ENCODE data around the gene EGLN3. TPM values are rescaled to one million over a fixed set of nuclear protein-coding genes. Genes with fewer than 3 reads are reported as not detected.

The EGLN3 gene
- total RNA-seq, 5 donors from 2014 or later (not counting 1 experiment from before 2014, with no cell fraction given): 3.8 to 15.1 (median 7.6) TPM

GRCh38 chr14:33957993-33958392 is 7.1 kb upstream of the EGLN3 start:
- Mint-ChIP-seq H3K36me3 (peaks cover 10% of the 10 kb centered on the region), H3K27ac (no peak overlapping the region), H3K4me1 (peaks cover 6 to 12% (median 7%) of the 10 kb centered on the region in 3 donors), H3K27me3 (peaks cover 7 to 20% of the 10 kb centered on the region in 2 donors), H3K4me3 (no peak overlapping the region), H3K9me3 (peaks cover 0 to 11% (median 8%) of the 10 kb centered on the region in 3 donors)
- DNase-seq (no peak), ATAC-seq (replicated peaks in 1 of 4) (no peak)
- 100% methylated on average over 1 of the region's 3 CpGs for WGBS (ENCODE audit: insufficient coverage)
- H3K36me3 ChIP-seq (ENCODE audit: control insufficient read depth in 2 of 2, extremely low read depth in 1 of 2, insufficient read depth in 1 of 2, low read length in 1 of 2): no peaks in the 10 kb centered on the region
- no peak overlapping the region for H3K27ac ChIP-seq (ENCODE audit: low read length)
- no peaks in the 10 kb centered on the region for H3K9me3 ChIP-seq
- H3K4me3 ChIP-seq (ENCODE audit: control insufficient read depth in 1 of 2, extremely low read depth in 1 of 2, low read length in 1 of 2): no peak overlapping the region
- ChIA-PET POLR2A (no interaction called here), CTCF (no interaction called here)
- H3K27me3 ChIP-seq (replicated peaks in 1 of 2; ENCODE audit: control insufficient read depth in 2 of 2, extremely low read depth in 1 of 2, insufficient read depth in 2 of 2, low read length in 1 of 2): peaks cover 0 to 8% of the 10 kb centered on the region in 2 experiments
- H3K4me1 ChIP-seq (ENCODE audit: control insufficient read depth in 1 of 2, extremely low read depth in 1 of 2, insufficient read depth in 2 of 2, low read length in 2 of 2): peaks cover 0 to 4% of the 10 kb centered on the region in 2 experiments

DNA sequence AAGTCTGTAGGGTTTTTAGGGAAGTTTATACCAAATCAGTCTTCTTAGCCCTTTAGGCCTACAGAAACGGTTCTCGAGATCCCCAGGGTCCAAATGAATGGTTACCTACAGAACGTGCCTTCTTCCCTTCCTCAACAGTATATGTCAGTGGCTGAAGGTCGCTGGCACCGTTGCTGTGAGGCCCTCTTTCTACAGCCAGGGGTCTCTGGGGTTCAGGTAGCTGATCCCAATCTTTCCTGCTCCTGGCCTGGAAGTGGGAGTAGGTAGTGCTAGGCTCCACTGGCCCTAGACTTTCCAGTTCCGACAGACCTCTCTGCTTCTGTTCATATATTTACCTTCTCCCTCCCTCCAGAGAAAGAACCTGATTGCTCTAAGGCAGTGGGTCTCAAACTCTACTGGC is 6.4 kb upstream of the EGLN3 start:
- CTCF ChIA-PET: no interaction called here
- no peak overlapping the region for H3K27ac ChIP-seq (ENCODE audit: low read length)

DNA sequence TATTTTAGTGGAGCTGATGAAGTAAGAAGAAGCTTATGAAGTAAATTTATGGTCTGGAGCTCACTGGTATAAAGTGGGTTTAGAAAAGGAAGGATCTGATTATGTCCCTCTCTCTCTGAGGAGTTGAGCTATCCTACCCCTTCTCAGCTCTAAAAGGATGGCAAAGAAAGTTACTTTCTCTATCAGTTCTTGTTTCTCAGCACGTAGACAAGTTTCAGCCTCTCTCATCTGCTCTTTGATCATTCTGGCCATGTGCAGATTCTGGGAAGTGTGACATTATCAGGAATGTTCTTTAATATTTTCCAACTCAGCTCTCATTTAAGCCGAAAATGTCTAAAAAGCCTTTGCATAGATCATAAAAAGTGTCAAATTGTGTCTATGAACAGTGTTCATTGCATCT is 5.8 kb upstream of the EGLN3 start:
- WGBS (ENCODE audit: insufficient coverage): no CpG with 5 or more reads among the region's 2 CpGs
- no peak for ATAC-seq (replicated peaks in 1 of 4)
- Histone ChIP-seq H3K4me1 (ENCODE audit: control insufficient read depth in 1 of 2, extremely low read depth in 1 of 2, insufficient read depth in 2 of 2, low read length in 2 of 2) (peaks cover under 1 to 4% of the 10 kb centered on the region in 2 experiments), H3K27me3 (replicated peaks in 1 of 2; ENCODE audit: control insufficient read depth in 2 of 2, extremely low read depth in 1 of 2, insufficient read depth in 2 of 2, low read length in 1 of 2) (peaks cover 0 to 12% of the 10 kb centered on the region in 2 experiments), H3K36me3 (ENCODE audit: control insufficient read depth in 2 of 2, extremely low read depth in 1 of 2, insufficient read depth in 1 of 2, low read length in 1 of 2) (no peaks in the 10 kb centered on the region), H3K9me3 (no peaks in the 10 kb centered on the region), H3K27ac (ENCODE audit: low read length) (no peak overlapping the region), H3K4me3 (ENCODE audit: control insufficient read depth in 1 of 2, extremely low read depth in 1 of 2, low read length in 1 of 2) (no peak overlapping the region)
- Mint-ChIP-seq H3K36me3 (peaks cover 5% of the 10 kb centered on the region), H3K27me3 (peaks cover 16 to 30% of the 10 kb centered on the region in 2 donors), H3K4me1 (peaks cover 8 to 13% (median 9%) of the 10 kb centered on the region in 3 donors), H3K27ac (no peak overlapping the region), H3K4me3 (no peak overlapping the region), H3K9me3 (peaks cover 0 to 4% (median 0%) of the 10 kb centered on the region in 3 donors)
- ChIA-PET CTCF (no interaction called here), POLR2A (no interaction called here)
- DNase-seq: no peak

More for the DNA sequence above, 6.4 kb upstream of the EGLN3 start:
- Histone ChIP-seq H3K9me3 (no peaks in the 10 kb centered on the region), H3K36me3 (ENCODE audit: control insufficient read depth in 2 of 2, extremely low read depth in 1 of 2, insufficient read depth in 1 of 2, low read length in 1 of 2) (no peaks in the 10 kb centered on the region), H3K27me3 (replicated peaks in 1 of 2; ENCODE audit: control insufficient read depth in 2 of 2, extremely low read depth in 1 of 2, insufficient read depth in 2 of 2, low read length in 1 of 2) (peaks cover 0 to 8% of the 10 kb centered on the region in 2 experiments), H3K4me3 (ENCODE audit: control insufficient read depth in 1 of 2, extremely low read depth in 1 of 2, low read length in 1 of 2) (no peak overlapping the region), H3K4me1 (ENCODE audit: control insufficient read depth in 1 of 2, extremely low read depth in 1 of 2, insufficient read depth in 2 of 2, low read length in 2 of 2) (peaks cover 0 to 4% of the 10 kb centered on the region in 2 experiments)
- peaks cover 5% of the 10 kb centered on the region for H3K36me3 Mint-ChIP-seq
- ATAC-seq (replicated peaks in 1 of 4): no peak
- peaks cover 0 to 7% (median 3%) of the 10 kb centered on the region in 3 donors for H3K9me3 Mint-ChIP-seq
- peaks cover 6 to 12% (median 7%) of the 10 kb centered on the region in 3 donors for H3K4me1 Mint-ChIP-seq
- POLR2A ChIA-PET: no interaction called here
- no peak overlapping the region for H3K27ac Mint-ChIP-seq
- H3K4me3 Mint-ChIP-seq: no peak overlapping the region
- DNase-seq: no peak
- peaks cover 13 to 27% of the 10 kb centered on the region in 2 donors for H3K27me3 Mint-ChIP-seq
- WGBS (ENCODE audit: insufficient coverage): 100% methylated on average over 3 of the region's 6 CpGs

DNA sequence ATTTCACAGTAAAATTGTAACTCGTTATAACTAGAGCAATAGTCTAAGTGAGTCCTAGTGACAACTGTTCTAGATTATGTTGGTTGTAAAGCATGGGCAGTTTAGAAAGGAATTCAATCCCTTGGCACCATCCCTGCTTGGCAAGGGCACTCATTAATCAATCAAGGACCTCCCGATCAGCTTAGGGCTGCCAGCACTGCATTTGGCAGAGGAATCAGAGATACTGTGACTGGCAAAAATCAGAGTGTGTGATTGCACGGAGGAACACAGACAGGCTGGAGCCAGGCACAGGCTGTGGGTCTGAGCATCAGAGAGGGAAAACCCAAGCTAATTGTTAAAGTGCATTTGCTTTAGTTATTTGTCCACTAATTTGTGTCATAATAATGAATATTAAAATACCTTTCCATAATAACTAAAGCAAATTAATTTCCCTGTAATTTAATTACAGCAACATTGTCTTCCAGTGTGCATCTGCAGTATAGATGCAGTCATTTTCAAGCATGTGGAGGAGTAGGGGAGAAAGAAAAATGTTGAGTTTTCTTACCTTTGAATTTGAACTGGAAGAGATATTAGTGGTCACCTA is 3.2 kb upstream of the EGLN3 start:
- 81% methylated on average over 2 of the region's 3 CpGs for WGBS (ENCODE audit: insufficient coverage)
- H3K27me3 Mint-ChIP-seq: peaks cover 29 to 30% of the 10 kb centered on the region in 2 donors

DNA sequence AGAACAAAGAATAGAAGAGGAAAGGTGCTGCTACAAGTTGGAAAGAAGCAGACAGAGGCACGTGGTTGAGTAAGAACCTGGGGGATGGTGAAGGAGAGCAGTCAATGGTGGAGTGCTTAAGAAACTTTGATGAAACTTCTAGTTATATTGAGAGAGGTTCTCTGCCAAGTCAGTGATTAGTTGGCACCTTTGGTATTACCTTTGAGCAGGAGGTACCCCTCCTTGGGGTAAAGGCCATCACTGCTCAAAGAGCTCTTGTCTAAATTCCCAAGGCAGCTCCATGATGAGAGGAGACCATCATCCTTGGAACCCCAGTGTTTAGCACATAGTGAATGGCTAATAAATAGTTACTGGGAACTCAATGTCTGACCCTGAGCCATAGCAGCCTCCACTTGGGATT is 1.7 kb upstream of the EGLN3 start:
- peaks cover 36% of the 10 kb centered on the region in 2 donors for H3K27me3 Mint-ChIP-seq
- DNase-seq (no peak), ATAC-seq (replicated peaks in 1 of 4) (no peak)
- WGBS (ENCODE audit: insufficient coverage): 73% methylated on average over 1 of the region's 1 CpG
- ChIA-PET POLR2A (no interaction called here), CTCF (no interaction called here)
- no peak overlapping the region for H3K27ac Mint-ChIP-seq
- peaks cover 8 to 12% of the 10 kb centered on the region in 2 experiments for H3K4me1 ChIP-seq (ENCODE audit: control insufficient read depth in 1 of 2, extremely low read depth in 1 of 2, insufficient read depth in 2 of 2, low read length in 2 of 2)
- no peaks in the 10 kb centered on the region for H3K36me3 ChIP-seq (ENCODE audit: control insufficient read depth in 2 of 2, extremely low read depth in 1 of 2, insufficient read depth in 1 of 2, low read length in 1 of 2)
- H3K9me3 ChIP-seq: no peaks in the 10 kb centered on the region
- H3K9me3 Mint-ChIP-seq: no peaks in the 10 kb centered on the region
- H3K4me3 ChIP-seq (ENCODE audit: control insufficient read depth in 1 of 2, extremely low read depth in 1 of 2, low read length in 1 of 2): no peak overlapping the region
- peaks cover 6 to 28% (median 23%) of the 10 kb centered on the region in 3 donors for H3K4me1 Mint-ChIP-seq
- H3K4me3 Mint-ChIP-seq: no peak overlapping the region
- H3K27me3 ChIP-seq (replicated peaks in 1 of 2; ENCODE audit: control insufficient read depth in 2 of 2, extremely low read depth in 1 of 2, insufficient read depth in 2 of 2, low read length in 1 of 2): peaks cover 4 to 18% of the 10 kb centered on the region in 2 experiments
- H3K36me3 Mint-ChIP-seq: peaks cover 5% of the 10 kb centered on the region
- no peak overlapping the region for H3K27ac ChIP-seq (ENCODE audit: low read length)

More for the DNA sequence above, 3.2 kb upstream of the EGLN3 start:
- peaks cover 4 to 18% of the 10 kb centered on the region in 2 experiments for H3K27me3 ChIP-seq (replicated peaks in 1 of 2; ENCODE audit: control insufficient read depth in 2 of 2, extremely low read depth in 1 of 2, insufficient read depth in 2 of 2, low read length in 1 of 2)
- POLR2A ChIA-PET: no interaction called here
- H3K27ac ChIP-seq (ENCODE audit: low read length): no peak overlapping the region
- ATAC-seq (replicated peaks in 1 of 4) (no peak), DNase-seq (no peak)
- no peak overlapping the region for H3K27ac Mint-ChIP-seq
- H3K4me1 ChIP-seq (ENCODE audit: control insufficient read depth in 1 of 2, extremely low read depth in 1 of 2, insufficient read depth in 2 of 2, low read length in 2 of 2): peaks cover 8 to 12% of the 10 kb centered on the region in 2 experiments
- H3K9me3 Mint-ChIP-seq: no peaks in the 10 kb centered on the region
- no peaks in the 10 kb centered on the region for H3K36me3 ChIP-seq (ENCODE audit: control insufficient read depth in 2 of 2, extremely low read depth in 1 of 2, insufficient read depth in 1 of 2, low read length in 1 of 2)
- CTCF ChIA-PET: no interaction called here
- H3K9me3 ChIP-seq: no peaks in the 10 kb centered on the region
- no peak overlapping the region for H3K4me3 Mint-ChIP-seq
- peaks cover 5% of the 10 kb centered on the region for H3K36me3 Mint-ChIP-seq
- H3K4me1 Mint-ChIP-seq: peaks cover 6 to 20% (median 20%) of the 10 kb centered on the region in 3 donors
- H3K4me3 ChIP-seq (ENCODE audit: control insufficient read depth in 1 of 2, extremely low read depth in 1 of 2, low read length in 1 of 2): no peak overlapping the region

DNA sequence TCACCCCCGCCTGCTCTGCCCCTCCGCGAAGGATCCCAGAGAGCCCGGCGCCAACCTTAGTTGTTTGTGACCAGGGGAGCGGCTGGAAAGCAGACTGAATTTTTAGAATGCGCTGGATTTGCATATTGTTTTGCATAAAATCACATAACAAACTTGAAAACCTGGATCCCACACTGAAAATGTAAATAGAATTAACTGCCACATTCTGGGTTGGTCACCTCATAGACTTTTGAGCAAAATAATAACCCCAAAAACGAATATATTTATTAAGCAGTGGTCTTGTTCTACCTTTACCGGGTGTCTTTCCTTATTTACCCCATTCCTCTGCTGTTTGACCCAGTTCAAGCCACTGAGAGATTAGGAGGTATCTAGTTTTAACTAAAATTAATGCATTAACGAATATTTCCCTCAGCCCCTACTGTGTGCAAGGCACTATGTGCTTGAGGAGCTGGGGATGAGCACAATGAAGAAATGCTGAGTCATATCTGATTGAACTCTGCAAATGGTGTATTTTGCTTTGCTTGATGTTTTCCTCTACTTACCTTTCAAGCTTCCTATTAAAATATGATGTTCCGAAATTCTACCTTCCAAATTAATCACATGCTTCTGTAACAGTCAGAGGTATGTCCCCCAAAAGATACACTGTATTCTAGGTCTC is 438 bp upstream of the EGLN3 start:
- H3K4me3 ChIP-seq (ENCODE audit: control insufficient read depth in 1 of 2, extremely low read depth in 1 of 2, low read length in 1 of 2): peak overlapping the region; percentile 64 to 93
- Mint-ChIP-seq H3K9me3 (no peaks in the 10 kb centered on the region), H3K27ac (no peak overlapping the region), H3K4me3 (peak overlapping the region; percentile 74 to 84 (median 82)), H3K4me1 (peaks cover 13 to 36% (median 32%) of the 10 kb centered on the region in 3 donors), H3K36me3 (peaks cover 5% of the 10 kb centered on the region), H3K27me3 (peaks cover 36% of the 10 kb centered on the region in 2 donors)
- ChIA-PET CTCF (no interaction called here), POLR2A (interaction anchor here in 1 of 2 donors (0.7 kb wide), 1 partner anchor 99 kb away, joined by 8 read pairs; no protein-coding TSS in a partner anchor)
- H3K4me1 ChIP-seq (ENCODE audit: control insufficient read depth in 1 of 2, extremely low read depth in 1 of 2, insufficient read depth in 2 of 2, low read length in 2 of 2): peaks cover 8 to 12% of the 10 kb centered on the region in 2 experiments
- no peak overlapping the region for H3K27ac ChIP-seq (ENCODE audit: low read length)
- WGBS (ENCODE audit: insufficient coverage): 0% methylated on average over 6 of the region's 11 CpGs
- H3K9me3 ChIP-seq: no peaks in the 10 kb centered on the region
- DNase-seq: no peak
- H3K36me3 ChIP-seq (ENCODE audit: control insufficient read depth in 2 of 2, extremely low read depth in 1 of 2, insufficient read depth in 1 of 2, low read length in 1 of 2): no peaks in the 10 kb centered on the region
- no peak for ATAC-seq (replicated peaks in 1 of 4)
- H3K27me3 ChIP-seq (replicated peaks in 1 of 2; ENCODE audit: control insufficient read depth in 2 of 2, extremely low read depth in 1 of 2, insufficient read depth in 2 of 2, low read length in 1 of 2): peaks cover 4 to 18% of the 10 kb centered on the region in 2 experiments
